ENCODE data around the gene TSPAN14.

TSPAN14 gene

GRCh38 chr10:80453842-80454512, at the start of gene TSPAN14:
Gene TSPAN14 (plus strand): TSS chr10:80454310. CDS start chr10:80489234, 34,924 bp downstream.
- TF ChIP-seq EZH2phosphoT487 (IDR thresholded peaks at IDR 0.05; ENCODE audit: low read length) (no peak), EZH2 (optimal IDR thresholded peaks at IDR 0.05; ENCODE audit: low read depth, low read length) (no peak), CTCF (IDR thresholded peaks at IDR 0.05; ENCODE audit: low read length) (no peak)

GRCh38 chr10:80405035-80405434, 49.1 kb upstream of the TSPAN14 start:
- H3K79me2 ChIP-seq (ENCODE audit: low read length) = no peaks in the 10 kb centered on the region
- no peak overlapping the region for H3K9ac ChIP-seq (ENCODE audit: low read length)
- H3K4me1 ChIP-seq (ENCODE audit: low read length) = no peaks in the 10 kb centered on the region
- H3F3A ChIP-seq (ENCODE audit: insufficient read depth, low read length) = 0 out of 2 replicates have a peak, but pooled peaks cover 3% of the 10 kb centered on the region
- H3K36me3 ChIP-seq (replicated peaks; ENCODE audit: insufficient read depth, low read length) = no peaks in the 10 kb centered on the region
- DNase-seq = no peak
- no peaks in the 10 kb centered on the region for H3K9me3 ChIP-seq (replicated peaks; ENCODE audit: insufficient read depth, low read length)
- H3K27me3 ChIP-seq (replicated peaks; ENCODE audit: insufficient read depth, low read length) = no peaks in the 10 kb centered on the region
- H2AFZ ChIP-seq (ENCODE audit: low read length) = no peak overlapping the region
- H3K4me3 ChIP-seq (ENCODE audit: low read length) = no peak overlapping the region
- no peak overlapping the region for H3K27ac ChIP-seq (ENCODE audit: low read length)
- TF ChIP-seq EZH2 (optimal IDR thresholded peaks at IDR 0.05; ENCODE audit: low read depth, low read length) (no peak), CTCF (IDR thresholded peaks at IDR 0.05; ENCODE audit: low read length) (no peak), EZH2phosphoT487 (IDR thresholded peaks at IDR 0.05; ENCODE audit: low read length) (no peak)
- H4K20me1 ChIP-seq (ENCODE audit: insufficient read depth, low read length) = no peaks in the 10 kb centered on the region
- H3K4me2 ChIP-seq (ENCODE audit: low read depth, low read length) = no peak overlapping the region
- no peaks in the 10 kb centered on the region for H3K9me2 ChIP-seq (replicated peaks; ENCODE audit: insufficient read depth, low read length)

More at GRCh38 chr10:80453842-80454512, at the start of gene TSPAN14:
- Histone ChIP-seq H2AFZ (ENCODE audit: low read length) (peak within 1 kb of the TSS; percentile 89), H3K9ac (ENCODE audit: low read length) (peak within 1 kb of the TSS; percentile 75), H3F3A (ENCODE audit: insufficient read depth, low read length) (peaks cover 8% of the 10 kb centered on the region), H4K20me1 (ENCODE audit: insufficient read depth, low read length) (no peaks in the 10 kb centered on the region), H3K4me3 (ENCODE audit: low read length) (peak within 1 kb of the TSS; percentile 71), H3K27me3 (replicated peaks; ENCODE audit: insufficient read depth, low read length) (no peaks in the 10 kb centered on the region), H3K79me2 (ENCODE audit: low read length) (peaks cover 23% of the 10 kb centered on the region), H3K4me1 (ENCODE audit: low read length) (peaks cover 13% of the 10 kb centered on the region), H3K4me2 (ENCODE audit: low read depth, low read length) (peak within 1 kb of the TSS; percentile 85), H3K9me3 (replicated peaks; ENCODE audit: insufficient read depth, low read length) (no peaks in the 10 kb centered on the region), H3K9me2 (replicated peaks; ENCODE audit: insufficient read depth, low read length) (no peaks in the 10 kb centered on the region), H3K36me3 (replicated peaks; ENCODE audit: insufficient read depth, low read length) (no peaks in the 10 kb centered on the region), H3K27ac (ENCODE audit: low read length) (no peak within 1 kb of the TSS; the same call in 1 of the 2 replicates)
- DNase-seq = peak; percentile 85

DNA sequence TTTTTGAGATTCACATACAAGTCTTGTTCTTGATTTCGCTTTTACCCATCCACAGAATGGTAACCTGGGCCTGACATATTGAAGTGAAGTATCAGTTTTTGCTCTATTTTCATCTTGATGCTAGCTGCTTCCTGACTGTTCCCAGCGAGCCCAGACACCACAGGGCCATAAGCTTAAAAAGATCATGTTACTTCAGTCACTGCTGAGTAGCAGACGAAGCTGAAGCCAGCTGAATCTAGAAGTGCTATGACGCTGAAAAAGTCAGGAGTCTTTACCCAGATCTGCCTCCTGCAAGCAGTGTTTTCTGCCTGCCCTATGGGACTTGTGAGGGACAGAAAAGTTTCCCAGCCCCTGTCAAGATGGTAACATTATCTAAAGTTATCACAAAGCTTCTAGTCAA, 48.5 kb upstream of the TSPAN14 start:
- Histone ChIP-seq H3K4me3 (ENCODE audit: low read length) (no peak overlapping the region), H3K79me2 (ENCODE audit: low read length) (no peaks in the 10 kb centered on the region), H3K9ac (ENCODE audit: low read length) (no peak overlapping the region), H2AFZ (ENCODE audit: low read length) (no peak overlapping the region), H3K4me2 (ENCODE audit: low read depth, low read length) (no peak overlapping the region), H3F3A (ENCODE audit: insufficient read depth, low read length) (0 out of 2 replicates have a peak, but pooled peaks cover 3% of the 10 kb centered on the region), H3K27ac (ENCODE audit: low read length) (no peak overlapping the region), H3K9me3 (replicated peaks; ENCODE audit: insufficient read depth, low read length) (no peaks in the 10 kb centered on the region), H4K20me1 (ENCODE audit: insufficient read depth, low read length) (no peaks in the 10 kb centered on the region), H3K4me1 (ENCODE audit: low read length) (no peaks in the 10 kb centered on the region), H3K36me3 (replicated peaks; ENCODE audit: insufficient read depth, low read length) (no peaks in the 10 kb centered on the region), H3K9me2 (replicated peaks; ENCODE audit: insufficient read depth, low read length) (no peaks in the 10 kb centered on the region), H3K27me3 (replicated peaks; ENCODE audit: insufficient read depth, low read length) (no peaks in the 10 kb centered on the region)
- peak; percentile 26 for DNase-seq
- TF ChIP-seq CTCF (IDR thresholded peaks at IDR 0.05; ENCODE audit: low read length) (no peak), EZH2 (optimal IDR thresholded peaks at IDR 0.05; ENCODE audit: low read depth, low read length) (no peak), EZH2phosphoT487 (IDR thresholded peaks at IDR 0.05; ENCODE audit: low read length) (no peak)

Data from MM.1S (cell line).